SKM-1 treated with dmso at 0.1 percent for 144 hours (cell line): ENCODE results near the gene TPRG1.
A peak's percentile ranks its signal among the peaks of the same experiment; 100 is the strongest.

Experiments used
- DNase-seq: peaks from one replicate; lab custom pipeline; 2025; ENCODE audit not compliant: unreplicated experiment; lab: John Stamatoyannopoulos, UW

TPRG1 gene

GRCh38 chr3:189171707-189172106 is at the start of gene TPRG1:
Gene TPRG1, plus strand, starts transcription at chr3:189171971. Its CDS starts 35,414 bp downstream, at chr3:189207385.
- DNase-seq, result no peak

- DNase-seq, result no peak
Observed at GRCh38 chr3:189122110-189122509, 49.7 kb upstream of the TPRG1 start.

GRCh38 chr3:189122526-189123205 is 49.1 kb upstream of the TPRG1 start:
- no peak for DNase-seq

GRCh38 chr3:189123595-189124387 is 48.0 kb upstream of the TPRG1 start:
- DNase-seq, result no peak

GRCh38 chr3:189132231-189132671 is 39.5 kb upstream of the TPRG1 start:
- no peak for DNase-seq

GRCh38 chr3:189132839-189133238 is 38.9 kb upstream of the TPRG1 start:
- no peak for DNase-seq

GRCh38 chr3:189133768-189134167 is 38.0 kb upstream of the TPRG1 start:
- DNase-seq, result no peak

- DNase-seq, result no peak
Observed at GRCh38 chr3:189137416-189137815, 34.4 kb upstream of the TPRG1 start.

- no peak for DNase-seq
Observed at GRCh38 chr3:189138901-189139610, 32.7 kb upstream of the TPRG1 start.

GRCh38 chr3:189139611-189139940 is 32.2 kb upstream of the TPRG1 start:
- no peak for DNase-seq

GRCh38 chr3:189142527-189142926 is 29.2 kb upstream of the TPRG1 start:
- DNase-seq, result no peak

- no peak for DNase-seq
Observed at GRCh38 chr3:189143321-189143720, 28.4 kb upstream of the TPRG1 start.

- DNase-seq, result no peak
Observed at GRCh38 chr3:189143771-189144170, 28.0 kb upstream of the TPRG1 start.

GRCh38 chr3:189144645-189145044 is 27.1 kb upstream of the TPRG1 start:
- DNase-seq, result peak; percentile 77

- no peak for DNase-seq
Observed at GRCh38 chr3:189146848-189147247, 24.9 kb upstream of the TPRG1 start.

- DNase-seq, result peak; percentile 56
Observed at GRCh38 chr3:189148081-189148507, 23.7 kb upstream of the TPRG1 start.

GRCh38 chr3:189149203-189149602 is 22.6 kb upstream of the TPRG1 start:
- DNase-seq, result no peak

- DNase-seq, result no peak
Observed at GRCh38 chr3:189157232-189158007, 14.4 kb upstream of the TPRG1 start.

GRCh38 chr3:189158034-189158433 is 13.7 kb upstream of the TPRG1 start:
- no peak for DNase-seq

GRCh38 chr3:189160519-189161309 is 11.1 kb upstream of the TPRG1 start:
- no peak for DNase-seq
